ENCODE data around the gene AKAP17A.

AKAP17A gene

DNA sequence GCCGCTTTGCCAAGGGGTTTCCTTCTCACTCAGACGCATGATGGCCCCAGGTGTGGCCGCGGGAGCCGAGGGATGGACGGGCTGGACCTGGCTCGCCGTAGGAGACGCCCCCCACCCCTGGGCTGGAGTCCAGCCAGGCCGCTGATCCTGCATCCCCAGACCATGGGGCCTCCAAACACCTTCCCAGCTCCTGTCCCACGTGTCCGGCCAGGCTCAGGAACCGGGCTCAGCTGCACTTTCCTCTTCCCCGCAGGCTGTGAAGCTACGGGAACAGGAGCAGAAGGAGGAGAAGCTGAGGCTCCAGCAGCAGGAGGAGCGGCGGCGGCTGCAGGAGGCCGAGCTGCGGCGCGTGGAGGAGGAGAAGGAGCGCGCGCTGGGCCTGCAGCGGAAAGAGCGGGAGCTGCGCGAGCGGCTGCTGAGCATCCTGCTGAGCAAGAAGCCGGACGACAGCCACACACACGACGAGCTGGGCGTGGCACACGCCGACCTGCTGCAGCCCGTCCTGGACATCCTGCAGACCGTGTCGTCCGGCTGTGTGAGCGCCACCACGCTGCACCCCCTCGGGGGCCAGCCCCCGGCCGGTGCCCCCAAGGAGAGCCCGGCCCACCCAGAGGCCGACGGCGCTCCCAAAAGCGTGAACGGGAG lies 9.1 kb downstream of the AKAP17A start:
- no peak overlapping the region for H3K27ac ChIP-seq
- H3K4me3 ChIP-seq (ENCODE audit: low read depth in 1 of 2, low read length in 1 of 2), result no peak overlapping the region
- TF ChIP-seq, protein P1, sequence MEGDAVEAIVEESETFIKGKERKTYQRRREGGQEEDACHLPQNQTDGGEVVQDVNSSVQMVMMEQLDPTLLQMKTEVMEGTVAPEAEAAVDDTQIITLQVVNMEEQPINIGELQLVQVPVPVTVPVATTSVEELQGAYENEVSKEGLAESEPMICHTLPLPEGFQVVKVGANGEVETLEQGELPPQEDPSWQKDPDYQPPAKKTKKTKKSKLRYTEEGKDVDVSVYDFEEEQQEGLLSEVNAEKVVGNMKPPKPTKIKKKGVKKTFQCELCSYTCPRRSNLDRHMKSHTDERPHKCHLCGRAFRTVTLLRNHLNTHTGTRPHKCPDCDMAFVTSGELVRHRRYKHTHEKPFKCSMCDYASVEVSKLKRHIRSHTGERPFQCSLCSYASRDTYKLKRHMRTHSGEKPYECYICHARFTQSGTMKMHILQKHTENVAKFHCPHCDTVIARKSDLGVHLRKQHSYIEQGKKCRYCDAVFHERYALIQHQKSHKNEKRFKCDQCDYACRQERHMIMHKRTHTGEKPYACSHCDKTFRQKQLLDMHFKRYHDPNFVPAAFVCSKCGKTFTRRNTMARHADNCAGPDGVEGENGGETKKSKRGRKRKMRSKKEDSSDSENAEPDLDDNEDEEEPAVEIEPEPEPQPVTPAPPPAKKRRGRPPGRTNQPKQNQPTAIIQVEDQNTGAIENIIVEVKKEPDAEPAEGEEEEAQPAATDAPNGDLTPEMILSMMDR (IDR thresholded peaks at IDR 0.05), result no peak
- peaks cover 85% of the 10 kb centered on the region for H3K36me3 ChIP-seq
- no peaks in the 10 kb centered on the region for H3K27me3 ChIP-seq
- H3K4me1 ChIP-seq (ENCODE audit: control insufficient read depth in 1 of 2, insufficient read depth in 1 of 2, low read depth in 1 of 2, low read length in 1 of 2), result no peaks in the 10 kb centered on the region
- no peaks in the 10 kb centered on the region for H3K9me3 ChIP-seq

DNA sequence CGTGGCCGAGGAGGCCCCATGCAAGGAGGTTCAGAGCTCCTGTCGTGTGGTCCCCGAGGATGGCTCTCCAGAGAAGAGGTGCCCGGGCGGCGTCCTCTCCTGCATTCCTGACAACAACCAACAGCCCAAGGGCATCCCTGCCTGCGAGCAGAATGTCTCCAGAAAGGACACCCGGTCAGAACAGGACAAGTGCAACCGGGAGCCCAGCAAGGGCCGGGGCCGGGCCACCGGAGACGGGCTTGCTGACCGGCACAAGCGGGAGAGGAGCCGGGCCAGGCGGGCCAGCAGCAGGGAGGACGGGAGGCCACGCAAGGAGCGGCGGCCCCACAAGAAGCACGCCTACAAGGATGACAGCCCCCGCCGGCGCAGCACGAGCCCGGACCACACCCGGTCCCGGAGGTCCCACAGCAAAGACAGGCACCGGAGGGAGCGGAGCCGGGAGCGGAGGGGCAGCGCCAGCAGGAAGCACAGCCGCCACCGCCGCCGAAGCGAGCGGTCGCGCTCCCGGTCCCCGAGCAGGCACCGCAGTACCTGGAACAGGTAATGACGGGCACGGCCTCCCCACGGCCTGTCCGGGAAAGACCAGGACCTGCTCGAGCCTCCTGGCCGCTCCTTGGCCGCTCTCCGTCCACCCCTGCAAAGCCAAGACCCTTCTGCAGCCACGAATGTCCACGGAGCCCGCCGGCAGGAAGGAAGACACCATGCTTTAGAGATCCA lies 9.8 kb downstream of the AKAP17A start:
- TF ChIP-seq, protein P1 (IDR thresholded peaks at IDR 0.05), result no peak
- H3K4me3 ChIP-seq (ENCODE audit: low read depth in 1 of 2, low read length in 1 of 2), result no peak overlapping the region
- H3K36me3 ChIP-seq, result peaks cover 78% of the 10 kb centered on the region
- no peak overlapping the region for H3K27ac ChIP-seq
- H3K27me3 ChIP-seq, result no peaks in the 10 kb centered on the region
- no peaks in the 10 kb centered on the region for H3K4me1 ChIP-seq (ENCODE audit: control insufficient read depth in 1 of 2, insufficient read depth in 1 of 2, low read depth in 1 of 2, low read length in 1 of 2)
- H3K9me3 ChIP-seq, result no peaks in the 10 kb centered on the region

DNA sequence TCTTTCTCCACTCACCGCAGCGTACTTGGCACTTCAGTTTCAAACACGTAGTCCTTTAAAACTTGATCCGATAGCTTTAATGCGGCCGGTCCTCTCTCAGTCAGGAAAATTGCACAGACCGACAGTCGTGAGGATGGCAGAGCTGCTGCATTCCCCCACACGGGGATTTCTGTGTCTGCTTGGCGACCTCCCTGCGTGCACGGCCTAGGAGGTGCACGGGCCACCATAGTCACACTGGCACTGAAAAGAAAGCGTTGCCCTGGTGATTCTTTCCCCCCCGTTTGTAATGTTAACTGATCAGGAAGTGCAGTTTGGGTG lies 10.3 kb downstream of the AKAP17A start:
- Histone ChIP-seq H3K9me3 (no peaks in the 10 kb centered on the region), H3K36me3 (peaks cover 74% of the 10 kb centered on the region), H3K27me3 (no peaks in the 10 kb centered on the region), H3K27ac (no peak overlapping the region), H3K4me3 (ENCODE audit: low read depth in 1 of 2, low read length in 1 of 2) (no peak overlapping the region), H3K4me1 (ENCODE audit: control insufficient read depth in 1 of 2, insufficient read depth in 1 of 2, low read depth in 1 of 2, low read length in 1 of 2) (no peaks in the 10 kb centered on the region)
- TF ChIP-seq, protein P1 (IDR thresholded peaks at IDR 0.05), result no peak

GRCh38 chrX:1602299-1602698 lies 10.9 kb downstream of the AKAP17A start:
- H3K4me3 ChIP-seq (ENCODE audit: low read depth in 1 of 2, low read length in 1 of 2), result no peak overlapping the region
- H3K36me3 ChIP-seq, result peaks cover 69% of the 10 kb centered on the region
- TF ChIP-seq, protein P1 (IDR thresholded peaks at IDR 0.05), result no peak
- no peaks in the 10 kb centered on the region for H3K4me1 ChIP-seq (ENCODE audit: control insufficient read depth in 1 of 2, insufficient read depth in 1 of 2, low read depth in 1 of 2, low read length in 1 of 2)
- H3K27me3 ChIP-seq, result no peaks in the 10 kb centered on the region
- H3K27ac ChIP-seq, result no peak overlapping the region
- no peaks in the 10 kb centered on the region for H3K9me3 ChIP-seq

DNA sequence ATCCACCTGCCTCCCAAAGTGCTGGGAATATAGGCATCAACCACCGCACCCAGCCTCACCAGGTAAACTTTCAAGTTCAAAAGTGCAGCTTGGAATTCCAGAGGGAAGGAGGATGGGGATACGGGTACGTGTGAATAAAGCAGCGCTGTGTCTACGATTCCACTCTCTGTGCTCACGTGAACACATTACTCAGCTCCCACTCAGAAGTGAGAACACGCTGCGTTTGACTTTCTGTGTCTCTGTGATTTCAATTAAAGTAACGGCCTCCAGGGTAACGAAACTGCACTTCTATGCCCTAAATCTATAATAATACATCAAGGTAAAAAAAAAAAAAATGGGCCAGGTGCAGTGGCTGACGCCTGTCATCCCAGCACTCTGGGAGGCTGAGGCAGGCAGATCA lies 15.1 kb downstream of the AKAP17A start:
- H3K4me3 ChIP-seq (ENCODE audit: low read depth in 1 of 2, low read length in 1 of 2), result no peak overlapping the region
- no peak overlapping the region for H3K27ac ChIP-seq
- no peaks in the 10 kb centered on the region for H3K9me3 ChIP-seq
- H3K36me3 ChIP-seq, result peaks cover 27% of the 10 kb centered on the region
- H3K4me1 ChIP-seq (ENCODE audit: control insufficient read depth in 1 of 2, insufficient read depth in 1 of 2, low read depth in 1 of 2, low read length in 1 of 2), result no peaks in the 10 kb centered on the region
- no peaks in the 10 kb centered on the region for H3K27me3 ChIP-seq
- TF ChIP-seq, protein P1 (IDR thresholded peaks at IDR 0.05), result no peak
